Activated CD8-positive, alpha-beta memory T cell treated with anti-CD3 and anti-CD28 coated beads, Interleukin-2, amount 50 U/mL, for 1 hour (primary cell): ENCODE data around the gene SLC1A5.
"Not testable (repeated sequence)": the region's sequence is repeated elsewhere in the genome, so short reads cannot be mapped to it uniquely, and the experiment has no call there.

ENCODE experiments used
- DNase-seq: peaks from one replicate; pipeline ENCODE4 v3.0.0-alpha.2; 2020; ENCODE audit errors: extremely low read depth

The SLC1A5 gene

DNA sequence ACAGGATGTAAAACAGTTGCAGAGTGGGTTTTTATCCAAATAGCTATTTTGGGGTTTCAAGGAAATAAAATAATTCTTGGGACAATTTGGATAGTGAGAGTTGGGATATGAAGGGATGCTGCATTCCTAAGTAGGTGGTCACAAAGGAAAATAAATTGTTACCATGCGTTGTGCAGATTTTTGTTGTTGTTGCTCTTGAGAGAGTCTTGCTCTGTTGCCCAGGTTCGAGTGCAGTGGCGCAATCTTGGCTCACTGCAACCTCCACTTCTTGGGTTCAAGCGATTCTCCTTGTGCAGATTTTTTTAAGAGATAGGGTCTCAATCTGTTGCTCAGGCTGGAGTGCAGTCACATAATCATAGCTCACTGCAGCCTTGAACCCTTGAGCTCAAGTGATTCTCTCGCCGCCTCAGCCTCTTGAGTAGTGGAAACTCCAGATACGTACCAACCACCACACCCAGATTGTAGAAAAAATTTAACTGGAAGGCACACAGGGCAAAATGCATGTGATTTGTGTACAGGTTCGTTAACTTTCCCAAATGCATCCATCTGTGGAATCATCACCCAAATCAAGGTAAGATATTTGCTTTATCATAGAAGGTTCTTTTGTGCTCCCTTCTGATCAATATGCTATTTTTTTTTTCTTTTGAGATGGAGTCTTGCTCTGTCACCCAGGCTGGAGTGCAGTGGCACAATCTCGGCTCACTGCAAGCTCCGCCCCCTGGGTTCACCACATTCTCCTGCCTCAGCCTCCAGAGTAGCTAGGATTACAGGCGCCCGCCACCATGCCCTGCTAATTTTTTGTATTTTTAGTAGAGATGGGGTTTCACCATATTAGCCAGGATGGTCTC is 16.0 kb downstream of the SLC1A5 start:
- DNase-seq, result no peak

GRCh38 chr19:46768746-46769145 is 19.6 kb downstream of the SLC1A5 start:
- not testable (repeated sequence) for DNase-seq

DNA sequence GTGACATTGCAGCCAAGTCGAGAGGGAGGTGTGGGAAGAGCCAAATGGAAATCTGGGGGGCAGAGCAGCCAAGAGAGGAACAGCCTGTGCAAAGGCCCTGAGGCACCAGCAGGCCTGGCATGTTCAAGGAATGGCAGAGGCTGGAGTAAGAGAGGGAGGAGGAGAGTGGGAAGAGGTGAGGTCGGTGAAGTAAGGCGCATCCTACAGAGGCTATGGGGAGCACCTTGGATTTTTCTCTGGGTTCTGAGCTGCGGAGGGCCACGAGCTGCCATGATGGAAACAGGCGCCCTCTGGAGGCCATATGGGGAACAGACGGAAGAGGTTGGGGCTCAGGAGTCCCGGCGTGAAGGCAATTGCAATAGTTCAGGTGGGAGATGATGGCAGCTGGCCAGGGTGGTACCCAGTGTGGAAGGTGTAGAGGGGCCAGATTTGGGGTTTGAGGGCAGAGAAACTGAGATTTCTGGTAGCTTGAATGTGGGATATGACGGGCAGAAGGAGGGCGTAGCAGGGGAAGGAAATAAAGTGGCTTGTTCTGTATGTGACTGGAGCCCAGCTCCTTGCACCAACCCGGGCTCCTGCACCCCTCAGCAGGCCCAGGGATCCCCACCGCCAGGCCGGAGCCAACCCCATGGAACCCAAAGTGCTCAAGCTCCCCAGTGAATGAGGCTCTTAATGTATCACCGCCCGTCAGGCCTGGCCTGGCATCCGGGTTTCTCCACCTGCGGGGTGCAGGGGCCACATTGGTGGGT is 21.7 kb downstream of the SLC1A5 start:
- DNase-seq, result no peak

DNA sequence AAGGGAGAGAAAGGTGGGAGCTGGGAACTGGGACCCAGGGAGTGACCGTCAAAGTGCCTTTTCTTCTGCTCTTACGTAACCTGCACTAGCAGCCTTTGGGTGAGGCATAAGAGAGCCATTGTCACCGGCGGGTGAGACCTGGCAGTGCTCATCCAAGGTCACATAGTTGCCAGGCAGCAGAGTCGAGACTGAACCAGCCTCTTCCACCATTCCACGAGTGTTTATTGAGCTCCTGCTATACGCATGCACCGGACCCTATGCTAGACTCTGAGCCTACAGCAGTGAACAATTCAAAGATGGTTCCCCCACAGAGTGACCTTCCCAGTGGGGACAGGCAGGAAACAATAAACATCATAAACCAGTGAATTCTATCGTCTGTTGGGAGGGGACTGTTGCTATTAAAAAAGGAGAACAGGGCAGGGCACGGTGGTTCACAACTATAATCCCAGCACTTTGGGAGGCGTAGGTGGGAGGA is 23.5 kb downstream of the SLC1A5 start:
- DNase-seq, result no peak

- DNase-seq, result no peak
These were observed 26.0 kb downstream of the SLC1A5 start for GRCh38 chr19:46762245-46762890.

DNA sequence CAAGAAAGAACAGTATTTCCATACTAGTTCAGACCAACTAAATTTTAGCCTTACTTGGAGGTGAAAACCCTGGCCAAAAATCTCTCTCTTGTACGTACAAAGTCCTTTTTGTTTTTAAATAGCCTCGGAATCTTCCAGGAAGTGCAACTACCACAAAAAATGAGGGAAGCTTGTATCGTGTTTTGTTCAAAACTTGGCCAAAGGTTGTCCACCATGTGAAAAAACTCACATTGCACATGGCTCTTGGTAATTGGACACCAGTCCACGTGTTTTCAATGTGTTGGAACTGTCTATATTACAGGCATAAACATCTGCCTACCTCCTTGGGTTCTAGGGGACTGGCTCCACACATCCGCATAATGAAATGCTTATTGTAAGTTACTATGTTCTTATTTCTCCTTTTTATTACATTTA is 27.0 kb downstream of the SLC1A5 start:
- DNase-seq, result no peak

GRCh38 chr19:46760897-46761296 is 27.5 kb downstream of the SLC1A5 start:
- DNase-seq, result not testable (repeated sequence)

GRCh38 chr19:46760363-46760762 is 28.0 kb downstream of the SLC1A5 start:
- no peak for DNase-seq

- DNase-seq, result no peak
These were observed 28.5 kb downstream of the SLC1A5 start for GRCh38 chr19:46759817-46760333.

DNA sequence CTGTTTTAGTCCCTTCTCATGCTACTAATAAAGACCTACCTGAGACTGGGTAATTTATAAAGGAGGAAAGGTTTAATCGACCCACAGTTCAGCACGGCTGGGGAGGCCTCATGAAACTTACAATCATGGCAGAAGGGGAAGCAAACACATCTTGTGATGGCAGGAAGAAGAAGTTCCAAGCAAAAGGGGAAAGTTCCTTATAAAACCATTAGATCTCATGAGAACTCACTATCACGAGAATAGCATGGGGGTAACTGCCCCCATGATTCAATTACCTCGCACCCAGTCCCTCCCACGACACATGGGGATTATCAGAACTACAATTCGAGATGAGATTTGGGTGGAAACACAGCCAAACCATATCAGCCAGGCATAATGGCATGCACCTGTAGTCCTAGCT is 29.2 kb downstream of the SLC1A5 start:
- no peak for DNase-seq

DNA sequence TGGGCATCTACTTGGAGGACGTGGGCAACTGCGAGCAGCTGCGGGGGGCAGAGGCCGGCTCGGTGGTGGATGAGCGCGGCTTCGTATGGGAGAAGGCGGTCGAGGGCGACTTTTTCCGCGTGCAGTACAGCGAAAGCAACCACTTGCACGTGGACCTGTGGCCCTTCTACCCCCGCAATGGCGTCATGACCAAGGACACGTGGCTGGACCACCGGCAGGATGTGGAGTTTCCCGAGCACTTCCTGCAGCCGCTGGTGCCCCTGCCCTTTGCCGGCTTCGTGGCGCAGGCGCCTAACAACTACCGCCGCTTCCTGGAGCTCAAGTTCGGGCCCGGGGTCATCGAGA is 31.9 kb downstream of the SLC1A5 start:
- no peak for DNase-seq

DNA sequence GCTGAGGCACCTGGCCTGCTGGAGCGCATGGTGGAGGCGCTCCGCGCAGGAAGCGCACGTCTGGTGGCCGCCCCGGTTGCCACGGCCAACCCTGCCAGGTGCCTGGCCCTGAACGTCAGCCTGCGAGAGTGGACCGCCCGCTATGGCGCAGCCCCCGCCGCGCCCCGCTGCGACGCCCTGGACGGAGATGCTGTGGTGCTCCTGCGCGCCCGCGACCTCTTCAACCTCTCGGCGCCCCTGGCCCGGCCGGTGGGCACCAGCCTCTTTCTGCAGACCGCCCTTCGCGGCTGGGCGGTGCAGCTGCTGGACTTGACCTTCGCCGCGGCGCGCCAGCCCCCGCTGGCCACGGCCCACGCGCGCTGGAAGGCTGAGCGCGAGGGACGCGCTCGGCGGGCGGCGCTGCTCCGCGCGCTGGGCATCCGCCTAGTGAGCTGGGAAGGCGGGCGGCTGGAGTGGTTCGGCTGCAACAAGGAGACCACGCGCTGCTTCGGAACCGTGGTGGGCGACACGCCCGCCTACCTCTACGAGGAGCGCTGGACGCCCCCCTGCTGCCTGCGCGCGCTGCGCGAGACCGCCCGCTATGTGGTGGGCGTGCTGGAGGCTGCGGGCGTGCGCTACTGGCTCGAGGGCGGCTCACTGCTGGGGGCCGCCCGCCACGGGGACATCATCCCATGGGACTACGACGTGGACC is 32.4 kb downstream of the SLC1A5 start:
- DNase-seq, result no peak

- no peak for DNase-seq
These were observed 33.1 kb downstream of the SLC1A5 start for GRCh38 chr19:46755077-46755852.

DNA sequence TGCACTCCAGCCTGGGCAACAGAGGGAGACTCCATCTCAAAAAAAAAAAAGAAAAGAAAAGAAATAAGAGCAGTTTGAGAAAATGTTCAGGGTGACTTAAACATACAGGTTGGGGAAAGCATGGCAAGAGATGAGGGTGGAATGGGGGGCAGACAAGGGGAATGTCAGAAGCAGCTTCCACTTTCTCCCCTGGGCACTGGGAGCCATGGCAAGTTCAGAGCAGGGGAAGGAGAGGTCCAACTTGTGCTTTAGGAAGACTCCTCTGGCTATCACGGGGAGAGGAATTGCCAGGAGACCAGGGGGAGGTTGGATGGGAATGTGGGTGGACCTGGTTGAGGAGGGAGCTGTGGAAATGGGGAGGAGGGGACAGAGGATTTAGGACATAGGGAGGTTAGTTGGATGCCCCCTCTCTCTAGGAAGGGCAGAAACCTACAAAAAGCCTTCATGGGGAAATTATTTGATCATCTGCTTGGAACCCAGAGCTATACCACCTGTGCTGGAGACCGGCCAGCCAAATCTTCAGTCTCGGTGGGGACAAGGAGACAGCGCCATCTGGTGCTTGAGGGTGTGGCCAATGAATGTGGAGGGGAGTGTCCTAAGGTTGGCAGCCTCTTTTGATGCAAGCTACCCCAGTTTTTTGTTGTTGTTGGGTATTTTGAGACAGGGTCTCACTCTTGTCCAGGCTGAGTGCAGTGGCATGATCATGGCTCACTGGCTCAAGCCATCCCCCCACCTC is 34.8 kb downstream of the SLC1A5 start:
- peak; percentile 28 for DNase-seq

DNA sequence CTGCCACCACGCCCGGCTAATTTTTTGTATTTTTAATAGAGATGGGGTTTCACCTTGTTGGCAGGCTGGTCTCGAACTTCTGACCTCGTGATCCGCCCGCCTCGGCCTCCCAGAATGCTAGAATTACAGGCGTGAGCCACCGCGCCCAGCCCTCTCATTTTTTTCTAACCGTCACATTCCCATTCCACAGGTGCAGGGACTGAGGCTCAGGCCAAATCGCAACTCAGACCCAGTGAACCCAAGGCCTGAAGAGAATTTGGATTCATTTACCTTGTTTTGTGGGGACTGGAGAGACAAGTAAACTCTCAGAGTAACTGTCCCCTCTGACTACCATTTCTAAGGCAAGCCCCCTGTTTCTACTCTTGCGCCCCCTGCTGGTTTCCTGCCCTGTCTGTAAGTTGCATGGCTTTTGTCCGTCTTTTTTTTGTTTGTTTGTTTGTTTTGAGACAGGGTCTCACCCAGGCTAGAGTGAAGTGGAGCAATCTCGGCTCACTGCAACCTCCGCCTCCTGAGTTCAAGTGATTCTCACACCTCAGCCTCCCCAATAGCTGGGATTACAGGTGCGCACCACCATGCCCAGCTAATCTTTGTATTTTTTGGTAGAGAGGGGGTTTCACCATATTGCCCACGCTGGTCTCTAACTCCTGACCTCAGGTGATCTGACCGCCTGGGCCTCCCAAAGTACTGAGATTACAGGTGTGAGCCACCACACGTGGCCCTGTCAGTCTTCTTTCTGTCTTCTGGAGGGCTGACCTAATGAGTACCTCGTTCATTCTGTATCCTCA is 39.9 kb downstream of the SLC1A5 start:
- peak; percentile 45 for DNase-seq

DNA sequence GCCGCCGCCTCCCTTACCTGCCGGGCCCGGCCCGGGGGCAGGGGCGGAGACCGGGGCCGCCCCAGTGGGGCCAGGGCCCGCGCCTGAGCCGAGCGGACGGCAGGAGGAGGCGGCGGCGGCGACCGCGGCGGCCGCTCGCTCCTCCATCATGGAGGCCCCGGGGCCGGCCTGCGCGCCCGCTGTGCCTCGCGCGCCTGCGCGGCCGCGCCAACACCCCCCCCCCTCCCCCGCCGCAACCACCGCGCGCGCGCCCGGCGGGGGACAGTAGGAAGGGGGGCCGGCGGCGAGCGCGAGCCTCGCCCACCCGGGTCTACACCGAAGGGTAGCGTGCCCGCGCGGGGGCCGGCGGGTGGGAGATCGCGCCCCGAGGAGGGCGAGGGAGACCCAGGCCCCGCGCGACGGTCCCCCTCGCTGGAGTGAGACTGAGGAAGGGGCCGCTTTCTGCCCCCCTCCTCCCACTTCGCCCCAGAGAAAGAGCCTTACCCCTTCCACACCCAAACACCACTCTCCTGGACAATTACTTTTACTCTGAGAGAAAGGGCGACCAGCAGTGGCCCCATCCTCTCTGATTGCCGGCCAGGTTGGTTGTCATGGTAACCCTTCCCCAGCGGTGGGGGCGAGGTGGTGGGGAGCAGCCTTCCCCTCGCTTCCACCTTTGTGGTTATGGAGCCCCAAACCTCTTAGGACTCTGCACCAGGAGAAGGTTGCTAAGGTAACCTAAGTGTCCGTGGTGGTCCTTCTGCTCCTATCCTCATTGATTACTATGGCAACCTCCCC is 41.9 kb downstream of the SLC1A5 start, which contains the start of gene STRN4:
Gene STRN4, minus strand, starts transcription at position 170 of the 777 bp plus-strand sequence. Its CDS starts 20 bp downstream, at position 150.
- DNase-seq, result no peak

GRCh38 chr19:46745521-46746280 is 42.7 kb downstream of the SLC1A5 start, which contains the start of gene FKRP:
Gene FKRP, plus strand, starts transcription at chr19:46746057. Its CDS starts 9,394 bp downstream, at chr19:46755451.
- no peak for DNase-seq

- DNase-seq, result no peak
These were observed 43.4 kb downstream of the SLC1A5 start for GRCh38 chr19:46745030-46745429.
